GM18499 (cell line): Measurements from ENCODE around the gene C1orf159.
"Not testable (repeated sequence)": the region's sequence is repeated elsewhere in the genome, so short reads cannot be mapped to it uniquely, and the experiment has no call there.

ENCODE experiments used
- ATAC-seq: cut with Tn5 transposase; IDR thresholded peaks from one replicate; pipeline ENCODE4 v1.9.1; 2021; ENCODE audit warnings: moderate number of reproducible peaks; ENCODE audit not compliant: insufficient read depth, unreplicated experiment

C1orf159 gene

GRCh38 chr1:1115786-1116700 is at the start of gene C1orf159:
Gene C1orf159 (minus strand): TSS chr1:1116089. CDS start chr1:1091543, 24,546 bp downstream.
- ATAC-seq, result peak; percentile 77

GRCh38 chr1:1165485-1165884 is 49.6 kb upstream of the C1orf159 start:
- no peak for ATAC-seq

DNA sequence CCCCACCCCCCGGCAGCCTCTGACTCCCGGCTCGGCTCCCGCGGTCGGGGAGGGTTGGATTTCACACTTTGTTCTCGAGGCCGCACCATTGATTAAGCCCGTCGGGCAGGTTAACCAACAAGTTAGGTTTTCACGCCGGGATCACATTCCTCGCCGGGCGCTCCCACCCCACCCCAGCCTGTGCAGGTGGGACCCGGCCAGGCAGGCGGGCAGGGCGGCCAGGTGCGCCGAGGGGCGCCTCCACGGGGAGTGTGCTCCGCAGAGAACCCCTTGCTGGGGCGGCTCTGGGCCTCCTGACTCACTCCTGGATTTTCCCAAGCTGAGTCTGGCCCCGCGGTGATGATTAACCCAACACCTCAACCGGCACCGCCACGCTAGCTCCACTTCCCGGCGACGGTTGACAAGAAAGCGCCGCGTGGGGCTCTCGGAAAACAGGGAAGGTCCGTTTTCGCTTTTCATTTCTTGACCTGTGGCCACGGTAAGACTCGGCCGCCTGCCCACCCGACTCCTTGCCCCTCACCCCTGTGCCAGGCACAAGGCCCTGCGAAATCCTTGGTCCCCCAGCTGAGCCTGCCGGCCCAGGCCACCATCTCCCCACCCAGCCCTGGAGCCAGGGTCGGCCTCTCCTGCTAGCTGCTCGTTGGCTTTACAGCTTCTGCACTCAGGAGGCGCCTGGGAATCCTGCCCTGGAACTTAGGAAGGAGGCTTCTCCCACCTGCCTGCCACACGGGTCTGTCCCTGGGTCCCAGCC is 49.0 kb upstream of the C1orf159 start:
- ATAC-seq, result no peak

- no peak for ATAC-seq
Measured at GRCh38 chr1:1164361-1164700, 48.4 kb upstream of the C1orf159 start.

DNA sequence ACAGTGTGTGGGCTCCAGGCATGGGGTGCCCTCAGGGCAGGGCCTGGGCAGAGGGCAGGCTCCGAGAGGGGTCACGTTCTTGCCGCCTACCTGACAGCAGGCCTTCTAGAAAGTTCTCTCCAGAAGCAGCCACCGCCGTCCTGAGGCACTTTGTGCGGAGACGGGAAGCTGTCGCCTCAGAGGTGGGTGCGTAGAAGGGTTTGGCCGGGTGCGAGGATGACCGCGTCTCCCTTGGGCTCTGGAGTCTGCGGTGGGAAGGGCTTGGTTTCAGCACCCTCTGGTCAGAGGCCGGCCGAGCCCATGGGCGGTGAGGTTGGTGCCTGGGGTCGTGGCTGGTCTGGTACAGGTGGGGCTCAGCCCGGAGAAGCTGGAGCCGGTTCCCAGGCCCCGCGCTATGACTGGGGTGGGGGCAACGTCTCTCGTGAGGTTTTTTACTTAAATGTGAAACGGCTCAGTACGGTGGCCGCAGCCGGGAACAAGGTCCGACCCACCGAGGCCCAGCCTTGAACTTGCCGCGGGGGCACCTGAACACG is 47.7 kb upstream of the C1orf159 start:
- ATAC-seq, result no peak

GRCh38 chr1:1162597-1163537 is 47.0 kb upstream of the C1orf159 start:
- no peak for ATAC-seq

GRCh38 chr1:1161683-1162079 is 45.8 kb upstream of the C1orf159 start:
- no peak for ATAC-seq

GRCh38 chr1:1161078-1161682 is 45.3 kb upstream of the C1orf159 start:
- ATAC-seq, result no peak

GRCh38 chr1:1160281-1160930 is 44.5 kb upstream of the C1orf159 start:
- ATAC-seq, result no peak

DNA sequence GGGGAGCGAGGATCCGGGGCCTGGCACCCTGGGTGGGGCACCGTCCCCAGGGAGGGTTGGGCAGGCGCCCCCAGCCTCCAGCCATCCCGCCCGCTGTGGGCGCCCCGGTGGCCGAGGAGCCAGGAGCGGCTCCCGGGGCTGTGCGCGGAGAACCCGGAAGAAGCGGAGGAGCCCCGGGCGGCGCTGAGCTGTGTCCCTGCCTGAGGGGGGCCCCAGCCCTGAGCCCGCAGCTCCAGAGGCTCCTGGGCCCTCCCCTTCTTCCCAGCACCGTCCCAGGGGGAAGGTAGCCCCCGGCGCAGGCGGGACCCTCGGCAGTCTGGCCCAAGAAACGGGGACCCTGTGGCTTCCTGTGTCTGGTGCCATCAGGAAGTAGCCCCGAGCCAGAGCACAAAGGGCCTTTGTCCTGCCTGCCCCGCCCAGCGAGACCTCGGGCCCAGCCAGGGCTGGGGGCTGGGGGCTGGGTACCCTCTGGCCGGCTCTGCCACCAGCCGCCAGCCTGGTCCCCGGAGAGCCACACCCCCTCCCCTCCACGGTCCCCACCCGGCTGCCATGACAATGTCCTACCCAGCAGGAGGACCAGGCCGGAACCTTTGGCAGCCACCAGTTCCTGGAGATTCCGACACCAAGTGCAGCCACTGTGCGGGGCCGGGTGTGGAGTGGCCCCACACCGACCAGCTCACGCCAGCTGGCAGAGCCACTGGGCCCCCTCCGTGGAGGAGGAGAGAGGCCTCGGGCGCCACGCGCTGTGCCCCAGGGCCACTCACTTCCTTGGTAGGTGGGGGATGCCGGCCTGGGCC is 42.2 kb upstream of the C1orf159 start:
- no peak for ATAC-seq

GRCh38 chr1:1157426-1157913 is 41.6 kb upstream of the C1orf159 start:
- no peak for ATAC-seq

GRCh38 chr1:1157033-1157365 is 41.1 kb upstream of the C1orf159 start:
- ATAC-seq, result no peak

- no peak for ATAC-seq
Measured at GRCh38 chr1:1156140-1157032, 40.5 kb upstream of the C1orf159 start.

DNA sequence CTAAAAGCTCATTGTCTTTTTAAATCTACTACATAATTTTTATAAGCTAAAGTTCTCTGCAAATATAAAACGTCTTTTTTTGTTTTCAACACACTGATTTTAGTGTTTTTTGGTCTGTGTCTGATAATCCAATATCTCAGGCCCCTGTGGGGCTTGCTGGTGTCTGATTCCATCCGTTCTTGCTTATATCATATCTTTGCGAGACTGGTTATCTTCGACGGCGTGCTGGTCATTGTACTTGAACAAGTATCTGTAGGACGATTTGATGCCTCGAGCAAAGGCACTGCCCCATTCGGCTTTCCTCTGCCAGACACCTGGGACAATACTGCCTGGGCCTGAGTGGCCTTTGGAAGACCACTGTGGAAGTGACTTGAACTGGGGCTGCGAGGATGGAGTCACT is 39.4 kb upstream of the C1orf159 start:
- no peak for ATAC-seq

GRCh38 chr1:1153874-1154273 is 38.0 kb upstream of the C1orf159 start:
- ATAC-seq, result no peak

DNA sequence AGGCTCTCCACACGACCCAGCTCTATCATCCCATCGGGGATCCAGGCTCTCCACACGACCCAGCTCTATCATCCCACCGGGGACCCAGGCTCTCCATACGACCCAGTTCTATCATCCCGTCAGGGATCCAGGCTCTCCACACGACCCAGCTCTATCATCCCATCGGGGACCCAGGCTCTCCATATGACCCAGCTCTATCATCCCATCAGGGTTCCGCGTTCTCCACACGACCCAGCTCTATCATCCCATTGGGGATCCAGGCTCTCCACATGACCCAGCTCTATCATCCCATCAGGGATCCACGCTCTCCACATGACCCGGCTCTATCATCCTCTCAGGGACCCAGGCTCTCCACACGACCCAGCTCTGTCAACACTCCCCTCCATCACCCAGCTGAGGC is 37.3 kb upstream of the C1orf159 start:
- ATAC-seq, result not testable (repeated sequence)

DNA sequence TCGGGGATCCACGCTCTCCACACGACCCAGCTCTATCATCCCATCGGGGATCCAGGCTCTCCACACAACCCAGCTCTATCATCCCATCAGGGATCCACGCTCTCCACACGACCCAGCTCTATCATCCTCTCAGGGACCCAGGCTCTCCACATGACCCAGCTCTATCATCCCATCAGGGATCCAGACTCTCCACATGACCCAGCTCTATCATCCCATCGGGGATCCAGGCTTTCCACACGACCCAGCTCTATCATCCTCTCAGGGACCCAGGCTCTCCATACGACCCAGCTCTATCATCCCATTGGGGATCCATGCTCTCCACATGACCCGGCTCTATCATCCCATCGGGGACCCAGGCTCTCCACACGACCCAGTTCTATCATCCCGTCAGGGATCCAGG is 36.5 kb upstream of the C1orf159 start:
- ATAC-seq, result not testable (repeated sequence)
